SK-N-SH treated with all-trans-retinoic acid at 6 μM for 48 hours (cell line): ENCODE measurements around the gene ADCY1.

ENCODE experiments used
- ATAC-seq: fragments of 200-7000 bp; cut with Tn5 transposase; 3 replicates; pipeline ENCODE4 v1.9.1; 2020; ENCODE audit warnings: mild to moderate bottlenecking, moderate library complexity
- ARNTL ChIP-seq: fragments of 450-650 bp; formaldehyde crosslinking; IDR thresholded peaks from 2 replicates; pipeline ENCODE4 v1.5.0; 2020; ENCODE audit warnings: low read depth, mild to moderate bottlenecking, moderate library complexity, borderline replicate concordance
- BACH2 ChIP-seq: fragments of 250-450 bp; sonication (Bioruptor Pico); IDR thresholded peaks from 2 replicates; pipeline ENCODE4 v1.9.0; 2021; ENCODE audit warnings: mild to moderate bottlenecking, borderline replicate concordance
- CSDC2 ChIP-seq: fragments of 250-450 bp; sonication (Bioruptor Pico); IDR thresholded peaks from 2 replicates; pipeline ENCODE4 v1.5.0; 2020; ENCODE audit warnings: mild to moderate bottlenecking, moderate library complexity
- ESRRG ChIP-seq: fragments of 250-450 bp; sonication (Bioruptor Pico); IDR thresholded peaks from 2 replicates; pipeline ENCODE4 v1.6.1; 2021; ENCODE audit warnings: mild to moderate bottlenecking
- GLIS3 ChIP-seq: fragments of 250-450 bp; sonication (Bioruptor Pico); IDR thresholded peaks from 2 replicates; pipeline ENCODE4 v1.5.0; 2020; ENCODE audit warnings: mild to moderate bottlenecking, moderate library complexity
- ISL1 ChIP-seq: fragments of 250-450 bp; sonication (Bioruptor Pico); IDR thresholded peaks from 2 replicates; pipeline ENCODE4 v2.1.2; 2022; ENCODE audit warnings: mild to moderate bottlenecking, moderate library complexity
- OSR1 ChIP-seq: fragments of 250-450 bp; sonication (Bioruptor Pico); IDR thresholded peaks from 2 replicates; pipeline ENCODE4 v1.8.0; 2022; ENCODE audit warnings: moderate library complexity, mild to moderate bottlenecking, inconsistent platforms
- PPARA ChIP-seq: fragments of 250-450 bp; sonication (Bioruptor Pico); IDR thresholded peaks from 2 replicates; pipeline ENCODE4 v1.5.0; 2020; ENCODE audit warnings: mild to moderate bottlenecking, borderline replicate concordance
- RARB ChIP-seq: fragments of 250-450 bp; sonication (Bioruptor Pico); IDR thresholded peaks from 2 replicates; pipeline ENCODE4 v1.8.0; 2021; ENCODE audit warnings: mild to moderate bottlenecking, moderate library complexity
- SNAI2 ChIP-seq: fragments of 250-450 bp; sonication (Bioruptor Pico); IDR thresholded peaks from 2 replicates; pipeline ENCODE4 v1.5.0; 2020; ENCODE audit warnings: mild to moderate bottlenecking, moderate library complexity
- TCF4 ChIP-seq: fragments of 250-450 bp; sonication (Bioruptor Pico); IDR thresholded peaks from 2 replicates; pipeline ENCODE4 v1.8.0; 2021; ENCODE audit warnings: mild to moderate bottlenecking, moderate library complexity, borderline replicate concordance
- TOX ChIP-seq: fragments of 250-450 bp; sonication (Bioruptor Pico); IDR thresholded peaks from 2 replicates; pipeline ENCODE4 v1.8.0; 2021; ENCODE audit warnings: mild to moderate bottlenecking, moderate library complexity, borderline replicate concordance
- ZC3H10 ChIP-seq: fragments of 250-450 bp; sonication (Bioruptor Pico); IDR thresholded peaks from 2 replicates; pipeline ENCODE4 v1.5.1; 2021; ENCODE audit warnings: mild to moderate bottlenecking, moderate library complexity
- ZFP3 ChIP-seq: fragments of 250-450 bp; sonication (Bioruptor Pico); IDR thresholded peaks from 2 replicates; pipeline ENCODE4 v1.5.0; 2020; ENCODE audit warnings: mild to moderate bottlenecking, moderate library complexity
- ZFP30 ChIP-seq: fragments of 450-650 bp; formaldehyde crosslinking; IDR thresholded peaks from 2 replicates; pipeline ENCODE4 v1.5.0; 2022; ENCODE audit warnings: mild to moderate bottlenecking, moderate library complexity
- ZNF565 ChIP-seq: fragments of 450-650 bp; formaldehyde crosslinking; conservative IDR thresholded peaks from 2 replicates; pipeline ENCODE4 v1.5.0; 2020; ENCODE audit warnings: low read depth, mild to moderate bottlenecking, moderate library complexity
- ZNF70 ChIP-seq: fragments of 450-650 bp; formaldehyde crosslinking; IDR thresholded peaks from 2 replicates; pipeline ENCODE4 v1.5.0; 2020; ENCODE audit warnings: mild to moderate bottlenecking, moderate library complexity
- ZNF8 ChIP-seq: fragments of 450-650 bp; formaldehyde crosslinking; IDR thresholded peaks from 2 replicates; pipeline ENCODE4 v1.5.0; 2020; ENCODE audit warnings: mild to moderate bottlenecking, moderate library complexity
- TF ChIP-seq, protein P1 (sequence below): fragments of 250-450 bp; sonication (Bioruptor Pico); IDR thresholded peaks from 2 replicates; pipeline ENCODE4 v1.8.0; 2021; ENCODE audit warnings: low read depth, mild to moderate bottlenecking, moderate library complexity, borderline replicate concordance
- TF ChIP-seq, protein P2 (sequence below): fragments of 250-450 bp; sonication (Bioruptor Pico); IDR thresholded peaks from 2 replicates; pipeline ENCODE4 v1.5.0; 2020; ENCODE audit warnings: mild to moderate bottlenecking, moderate library complexity
- TF ChIP-seq, protein P3 (sequence below): fragments of 250-450 bp; sonication (Bioruptor Pico); IDR thresholded peaks from 2 replicates; pipeline ENCODE4 v1.5.1; 2021; ENCODE audit warnings: mild to moderate bottlenecking, moderate library complexity
- TF ChIP-seq, protein P4 (sequence below): fragments of 250-450 bp; sonication (Bioruptor Pico); IDR thresholded peaks from 2 replicates; pipeline ENCODE4 v1.8.0; 2020; ENCODE audit warnings: mild to moderate bottlenecking, moderate library complexity, borderline replicate concordance
- TF ChIP-seq, protein P5 (sequence below): fragments of 250-450 bp; sonication (Bioruptor Pico); IDR thresholded peaks from 2 replicates; pipeline ENCODE4 v1.5.1; 2020; ENCODE audit warnings: low read depth, mild to moderate bottlenecking, moderate library complexity

The ADCY1 gene

DNA sequence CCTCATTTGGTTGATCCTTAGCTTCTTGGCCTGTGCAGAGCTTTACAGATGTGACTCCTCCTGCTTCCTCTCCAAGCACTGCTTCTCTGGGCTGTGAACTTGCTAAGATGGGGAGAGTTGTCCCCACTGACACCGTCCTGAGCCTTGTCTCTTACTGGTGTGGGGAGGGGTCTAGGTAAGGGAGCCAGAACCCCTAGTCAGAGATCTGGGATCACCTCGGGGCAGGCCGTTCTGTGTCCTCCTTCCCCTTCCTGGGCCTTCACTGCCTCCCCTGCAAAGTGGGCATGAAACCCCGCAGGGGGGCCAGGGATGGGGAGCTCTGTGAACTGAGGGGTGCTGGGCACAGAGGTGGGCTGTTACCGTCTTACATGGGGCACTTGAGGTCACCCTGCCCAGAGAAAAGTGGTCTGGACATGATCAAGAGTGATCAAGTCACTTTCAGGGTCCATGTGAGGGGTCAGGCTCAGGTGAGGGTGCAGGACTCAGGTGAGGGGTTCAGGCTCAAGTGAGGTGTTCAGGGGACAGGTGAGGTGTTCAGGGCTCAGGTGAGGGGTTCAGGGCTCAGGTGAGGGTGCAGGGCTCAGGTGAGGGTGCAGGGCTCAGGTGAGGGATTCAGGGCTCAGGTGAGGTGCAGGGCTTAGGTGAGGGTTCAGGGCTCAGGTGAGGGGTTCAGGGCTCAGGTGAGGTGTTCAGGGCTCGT, 86.2 kb downstream of the ADCY1 start:
- TF ChIP-seq, protein P1, sequence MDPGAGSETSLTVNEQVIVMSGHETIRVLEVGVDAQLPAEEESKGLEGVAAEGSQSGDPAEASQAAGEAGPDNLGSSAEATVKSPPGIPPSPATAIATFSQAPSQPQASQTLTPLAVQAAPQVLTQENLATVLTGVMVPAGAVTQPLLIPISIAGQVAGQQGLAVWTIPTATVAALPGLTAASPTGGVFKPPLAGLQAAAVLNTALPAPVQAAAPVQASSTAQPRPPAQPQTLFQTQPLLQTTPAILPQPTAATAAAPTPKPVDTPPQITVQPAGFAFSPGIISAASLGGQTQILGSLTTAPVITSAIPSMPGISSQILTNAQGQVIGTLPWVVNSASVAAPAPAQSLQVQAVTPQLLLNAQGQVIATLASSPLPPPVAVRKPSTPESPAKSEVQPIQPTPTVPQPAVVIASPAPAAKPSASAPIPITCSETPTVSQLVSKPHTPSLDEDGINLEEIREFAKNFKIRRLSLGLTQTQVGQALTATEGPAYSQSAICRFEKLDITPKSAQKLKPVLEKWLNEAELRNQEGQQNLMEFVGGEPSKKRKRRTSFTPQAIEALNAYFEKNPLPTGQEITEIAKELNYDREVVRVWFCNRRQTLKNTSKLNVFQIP (CRISPR knock-in tag) = no peak
- no peak for TF ChIP-seq ESRRG
- TF ChIP-seq BACH2 = no peak
- TF ChIP-seq ZNF70 = no peak
- no peak for TF ChIP-seq RARB (CRISPR knock-in tag)
- TF ChIP-seq, protein P2, sequence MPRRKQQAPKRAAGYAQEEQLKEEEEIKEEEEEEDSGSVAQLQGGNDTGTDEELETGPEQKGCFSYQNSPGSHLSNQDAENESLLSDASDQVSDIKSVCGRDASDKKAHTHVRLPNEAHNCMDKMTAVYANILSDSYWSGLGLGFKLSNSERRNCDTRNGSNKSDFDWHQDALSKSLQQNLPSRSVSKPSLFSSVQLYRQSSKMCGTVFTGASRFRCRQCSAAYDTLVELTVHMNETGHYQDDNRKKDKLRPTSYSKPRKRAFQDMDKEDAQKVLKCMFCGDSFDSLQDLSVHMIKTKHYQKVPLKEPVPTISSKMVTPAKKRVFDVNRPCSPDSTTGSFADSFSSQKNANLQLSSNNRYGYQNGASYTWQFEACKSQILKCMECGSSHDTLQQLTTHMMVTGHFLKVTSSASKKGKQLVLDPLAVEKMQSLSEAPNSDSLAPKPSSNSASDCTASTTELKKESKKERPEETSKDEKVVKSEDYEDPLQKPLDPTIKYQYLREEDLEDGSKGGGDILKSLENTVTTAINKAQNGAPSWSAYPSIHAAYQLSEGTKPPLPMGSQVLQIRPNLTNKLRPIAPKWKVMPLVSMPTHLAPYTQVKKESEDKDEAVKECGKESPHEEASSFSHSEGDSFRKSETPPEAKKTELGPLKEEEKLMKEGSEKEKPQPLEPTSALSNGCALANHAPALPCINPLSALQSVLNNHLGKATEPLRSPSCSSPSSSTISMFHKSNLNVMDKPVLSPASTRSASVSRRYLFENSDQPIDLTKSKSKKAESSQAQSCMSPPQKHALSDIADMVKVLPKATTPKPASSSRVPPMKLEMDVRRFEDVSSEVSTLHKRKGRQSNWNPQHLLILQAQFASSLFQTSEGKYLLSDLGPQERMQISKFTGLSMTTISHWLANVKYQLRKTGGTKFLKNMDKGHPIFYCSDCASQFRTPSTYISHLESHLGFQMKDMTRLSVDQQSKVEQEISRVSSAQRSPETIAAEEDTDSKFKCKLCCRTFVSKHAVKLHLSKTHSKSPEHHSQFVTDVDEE (CRISPR knock-in tag) = no peak
- no peak for TF ChIP-seq OSR1 (CRISPR knock-in tag)
- no peak for TF ChIP-seq SNAI2 (CRISPR knock-in tag)
- TF ChIP-seq, protein P3, sequence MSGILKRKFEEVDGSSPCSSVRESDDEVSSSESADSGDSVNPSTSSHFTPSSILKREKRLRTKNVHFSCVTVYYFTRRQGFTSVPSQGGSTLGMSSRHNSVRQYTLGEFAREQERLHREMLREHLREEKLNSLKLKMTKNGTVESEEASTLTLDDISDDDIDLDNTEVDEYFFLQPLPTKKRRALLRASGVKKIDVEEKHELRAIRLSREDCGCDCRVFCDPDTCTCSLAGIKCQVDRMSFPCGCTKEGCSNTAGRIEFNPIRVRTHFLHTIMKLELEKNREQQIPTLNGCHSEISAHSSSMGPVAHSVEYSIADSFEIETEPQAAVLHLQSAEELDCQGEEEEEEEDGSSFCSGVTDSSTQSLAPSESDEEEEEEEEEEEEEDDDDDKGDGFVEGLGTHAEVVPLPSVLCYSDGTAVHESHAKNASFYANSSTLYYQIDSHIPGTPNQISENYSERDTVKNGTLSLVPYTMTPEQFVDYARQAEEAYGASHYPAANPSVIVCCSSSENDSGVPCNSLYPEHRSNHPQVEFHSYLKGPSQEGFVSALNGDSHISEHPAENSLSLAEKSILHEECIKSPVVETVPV (CRISPR knock-in tag) = no peak
- TF ChIP-seq ZC3H10 (CRISPR knock-in tag) = no peak
- TF ChIP-seq, protein P4, sequence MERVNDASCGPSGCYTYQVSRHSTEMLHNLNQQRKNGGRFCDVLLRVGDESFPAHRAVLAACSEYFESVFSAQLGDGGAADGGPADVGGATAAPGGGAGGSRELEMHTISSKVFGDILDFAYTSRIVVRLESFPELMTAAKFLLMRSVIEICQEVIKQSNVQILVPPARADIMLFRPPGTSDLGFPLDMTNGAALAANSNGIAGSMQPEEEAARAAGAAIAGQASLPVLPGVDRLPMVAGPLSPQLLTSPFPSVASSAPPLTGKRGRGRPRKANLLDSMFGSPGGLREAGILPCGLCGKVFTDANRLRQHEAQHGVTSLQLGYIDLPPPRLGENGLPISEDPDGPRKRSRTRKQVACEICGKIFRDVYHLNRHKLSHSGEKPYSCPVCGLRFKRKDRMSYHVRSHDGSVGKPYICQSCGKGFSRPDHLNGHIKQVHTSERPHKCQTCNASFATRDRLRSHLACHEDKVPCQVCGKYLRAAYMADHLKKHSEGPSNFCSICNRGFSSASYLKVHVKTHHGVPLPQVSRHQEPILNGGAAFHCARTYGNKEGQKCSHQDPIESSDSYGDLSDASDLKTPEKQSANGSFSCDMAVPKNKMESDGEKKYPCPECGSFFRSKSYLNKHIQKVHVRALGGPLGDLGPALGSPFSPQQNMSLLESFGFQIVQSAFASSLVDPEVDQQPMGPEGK (CRISPR knock-in tag) = no peak
- TF ChIP-seq TCF4 = no peak
- no peak for TF ChIP-seq ARNTL
- TF ChIP-seq ZNF8 = no peak
- TF ChIP-seq CSDC2 (CRISPR knock-in tag) = no peak
- no peak for TF ChIP-seq ZNF565 (CRISPR knock-in tag)
- TF ChIP-seq, protein P5, sequence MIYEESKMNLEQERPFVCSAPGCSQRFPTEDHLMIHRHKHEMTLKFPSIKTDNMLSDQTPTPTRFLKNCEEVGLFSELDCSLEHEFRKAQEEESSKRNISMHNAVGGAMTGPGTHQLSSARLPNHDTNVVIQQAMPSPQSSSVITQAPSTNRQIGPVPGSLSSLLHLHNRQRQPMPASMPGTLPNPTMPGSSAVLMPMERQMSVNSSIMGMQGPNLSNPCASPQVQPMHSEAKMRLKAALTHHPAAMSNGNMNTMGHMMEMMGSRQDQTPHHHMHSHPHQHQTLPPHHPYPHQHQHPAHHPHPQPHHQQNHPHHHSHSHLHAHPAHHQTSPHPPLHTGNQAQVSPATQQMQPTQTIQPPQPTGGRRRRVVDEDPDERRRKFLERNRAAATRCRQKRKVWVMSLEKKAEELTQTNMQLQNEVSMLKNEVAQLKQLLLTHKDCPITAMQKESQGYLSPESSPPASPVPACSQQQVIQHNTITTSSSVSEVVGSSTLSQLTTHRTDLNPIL (CRISPR knock-in tag) = no peak
- no peak for TF ChIP-seq ISL1 (CRISPR knock-in tag)
- TF ChIP-seq TOX = no peak
- TF ChIP-seq PPARA = no peak
- no peak for ATAC-seq

DNA sequence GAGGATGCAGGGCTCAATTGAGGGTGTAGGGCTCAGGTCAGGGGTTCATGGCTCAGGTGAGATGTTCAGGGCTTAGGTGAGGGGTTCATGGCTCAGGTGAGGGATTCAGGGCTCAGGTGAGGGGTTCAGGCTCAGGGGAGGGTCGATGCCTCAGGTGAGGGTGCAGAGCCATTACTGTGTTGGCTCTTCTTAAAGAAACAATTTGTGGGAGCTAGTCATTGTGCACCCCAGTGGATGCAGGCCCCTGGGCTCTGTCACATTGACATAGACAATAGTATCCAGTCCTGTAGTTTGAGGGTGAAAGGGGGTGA, 86.7 kb downstream of the ADCY1 start:
- ATAC-seq = no peak
- TF ChIP-seq RARB (CRISPR knock-in tag) = no peak
- TF ChIP-seq, protein P2 (CRISPR knock-in tag) = no peak
- TF ChIP-seq, protein P4 (CRISPR knock-in tag) = no peak
- TF ChIP-seq ZNF70 = no peak
- TF ChIP-seq ISL1 (CRISPR knock-in tag) = no peak
- TF ChIP-seq ZFP30 (CRISPR knock-in tag) = no peak
- TF ChIP-seq, protein P1 (CRISPR knock-in tag) = no peak
- no peak for TF ChIP-seq ESRRG
- no peak for TF ChIP-seq ARNTL
- no peak for TF ChIP-seq SNAI2 (CRISPR knock-in tag)
- TF ChIP-seq BACH2 = no peak
- TF ChIP-seq TOX = no peak
- no peak for TF ChIP-seq ZFP3 (CRISPR knock-in tag)
- TF ChIP-seq GLIS3 (CRISPR knock-in tag) = no peak
- TF ChIP-seq CSDC2 (CRISPR knock-in tag) = no peak
- TF ChIP-seq OSR1 (CRISPR knock-in tag) = no peak
